ENCODE data around the gene CYP27C1.

CYP27C1 gene

GRCh38 chr2:127191331-127192219, 28.5 kb downstream of the CYP27C1 start:
- DNase-seq, result no peak

GRCh38 chr2:127188797-127189196, 31.3 kb downstream of the CYP27C1 start:
- DNase-seq, result no peak

- DNase-seq, result no peak
Observed at GRCh38 chr2:127187831-127188230, 32.3 kb downstream of the CYP27C1 start.

- no peak for DNase-seq
Observed at GRCh38 chr2:127187081-127187775, 32.9 kb downstream of the CYP27C1 start.

GRCh38 chr2:127185705-127186104, 34.4 kb downstream of the CYP27C1 start:
- DNase-seq, result no peak

GRCh38 chr2:127185093-127185492, 35.0 kb downstream of the CYP27C1 start:
- DNase-seq, result no peak

GRCh38 chr2:127183771-127184170, 36.3 kb downstream of the CYP27C1 start:
- no peak for DNase-seq

- no peak for DNase-seq
Observed at GRCh38 chr2:127182626-127183458, 37.3 kb downstream of the CYP27C1 start.

GRCh38 chr2:127181851-127182250, 38.2 kb downstream of the CYP27C1 start:
- no peak for DNase-seq

GRCh38 chr2:127179766-127180165, 40.3 kb downstream of the CYP27C1 start:
- DNase-seq, result no peak

GRCh38 chr2:127177617-127178263, 42.4 kb downstream of the CYP27C1 start:
- DNase-seq, result no peak

GRCh38 chr2:127176371-127177311, 43.5 kb downstream of the CYP27C1 start:
- no peak for DNase-seq

GRCh38 chr2:127175751-127176354, 44.2 kb downstream of the CYP27C1 start:
- DNase-seq, result no peak

GRCh38 chr2:127175041-127175721, 44.9 kb downstream of the CYP27C1 start:
- DNase-seq, result no peak

- no peak for DNase-seq
Observed at GRCh38 chr2:127174640-127175039, 45.5 kb downstream of the CYP27C1 start.

GRCh38 chr2:127174136-127174535, 46.0 kb downstream of the CYP27C1 start:
- no peak for DNase-seq

GRCh38 chr2:127173057-127173456, 47.0 kb downstream of the CYP27C1 start:
- DNase-seq, result no peak

- no peak for DNase-seq
Observed at GRCh38 chr2:127172306-127172705, 47.8 kb downstream of the CYP27C1 start.

GRCh38 chr2:127170452-127171197, 49.5 kb downstream of the CYP27C1 start:
- no peak for DNase-seq

- DNase-seq, result no peak
Observed at GRCh38 chr2:127170021-127170420, 50.1 kb downstream of the CYP27C1 start.
